HCT116 (cell line): ENCODE data around the gene MAP4K2.

Source experiments
- CTCF ChIP-seq, 3 experiments: fragments of 200-600 bp in 1 of 3; sonication (generic) in 1 of 3; IDR thresholded peaks in 2 of 3; conservative IDR thresholded peaks in 1 of 3; 2 replicates each; pipeline ENCODE4 v1.5.1; 2012 to 2017; ENCODE audit warnings: low read depth in 2 of 3, low read length in 2 of 3, antibody characterized with exemption in 1 of 3, borderline replicate concordance in 1 of 3, control low read depth in 1 of 3, mild to moderate bottlenecking in 1 of 3, mixed read lengths in 1 of 3, mixed run types in 1 of 3, moderate library complexity in 1 of 3; ENCODE audit not compliant: insufficient read depth in 1 of 3
- EGR1 ChIP-seq: IDR thresholded peaks from 2 replicates; pipeline ENCODE4 v1.6.1; 2012; ENCODE audit warnings: low read depth
- ELF1 ChIP-seq: IDR thresholded peaks from 2 replicates; pipeline ENCODE4 v1.6.1; 2012; ENCODE audit warnings: low read depth, borderline replicate concordance
- EZH2 ChIP-seq: fragments of 200-600 bp; sonication (generic); IDR thresholded peaks from 2 replicates; pipeline ENCODE4 v1.6.1; 2017; ENCODE audit warnings: antibody characterized with exemption, mixed run types
- EZH2phosphoT487 ChIP-seq: fragments of 200-600 bp; IDR thresholded peaks from 2 replicates; pipeline ENCODE4 v1.6.1; 2018; ENCODE audit warnings: antibody characterized with exemption, borderline replicate concordance
- MAX ChIP-seq: IDR thresholded peaks from 2 replicates; pipeline ENCODE4 v1.6.1; 2012
- POLR2A ChIP-seq: IDR thresholded peaks from 2 replicates; pipeline ENCODE4 v1.7.0; 2011; ENCODE audit warnings: borderline replicate concordance; ENCODE audit not compliant: insufficient read depth, insufficient read length; ENCODE audit errors: extremely low read depth
- POLR2AphosphoS5 ChIP-seq: IDR thresholded peaks from 2 replicates; pipeline ENCODE4 v1.6.1; 2011; ENCODE audit warnings: mild to moderate bottlenecking, low read depth, low read length, moderate library complexity
- RAD21 ChIP-seq: IDR thresholded peaks from 2 replicates; pipeline ENCODE4 v1.6.1; 2012; ENCODE audit warnings: low read depth, mild to moderate bottlenecking
- REST ChIP-seq: IDR thresholded peaks from 2 replicates; pipeline ENCODE4 v1.6.1; 2012; ENCODE audit warnings: low read depth
- SIN3A ChIP-seq: IDR thresholded peaks from 2 replicates; pipeline ENCODE4 v1.6.1; 2012; ENCODE audit warnings: low read depth
- TCF7L2 ChIP-seq: IDR thresholded peaks from 2 replicates; pipeline ENCODE4 v1.7.0; 2011; ENCODE audit warnings: borderline replicate concordance, inconsistent platforms; ENCODE audit not compliant: insufficient read depth, insufficient read length; ENCODE audit errors: extremely low read depth

DNA sequence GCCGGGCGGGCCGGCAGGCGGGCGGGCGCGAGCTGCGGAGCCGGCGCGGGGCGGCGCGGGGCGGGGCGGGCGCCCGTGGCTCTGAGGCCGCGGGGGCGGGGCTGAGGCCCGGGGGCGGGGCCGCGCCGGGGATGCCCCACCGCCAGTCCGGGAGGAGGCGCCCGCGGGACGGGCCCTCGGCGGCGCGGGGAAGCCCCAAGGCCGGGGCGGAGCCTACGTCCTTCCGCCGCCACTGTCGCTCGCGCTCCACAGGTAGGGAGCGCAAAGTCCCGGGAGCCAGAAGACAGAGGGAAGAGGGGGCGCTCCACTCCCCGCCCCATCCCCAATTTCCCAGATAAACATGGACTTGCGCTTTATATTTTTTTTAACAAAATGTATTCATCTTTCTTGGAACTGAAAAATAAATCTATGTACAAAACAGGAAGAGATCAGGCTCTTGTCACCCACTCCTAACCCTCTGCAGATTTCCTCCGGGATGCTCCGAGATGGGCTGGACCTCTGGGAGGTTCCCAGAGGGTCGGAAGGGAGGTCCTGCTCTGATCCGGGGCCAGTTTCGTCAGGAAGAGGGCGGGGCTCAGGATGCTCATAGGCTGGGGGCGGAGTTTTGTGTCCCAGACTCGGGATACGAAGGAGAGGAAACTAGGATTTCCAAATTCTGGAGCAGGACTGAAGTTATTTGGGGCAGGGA lies at the start of gene MAP4K2:
- TF ChIP-seq MAX (no peak), CTCF (IDR thresholded peaks at IDR 0.05 in 2 of 3, conservative IDR thresholded peaks at IDR 0.05 in 1 of 3; ENCODE audit: borderline replicate concordance in 1 of 3, insufficient read depth in 1 of 3, low read depth in 2 of 3, low read length in 2 of 3) (peak in 2 of 3 experiments; percentile 21 to 24; a peak in 1 of 6 replicates), POLR2AphosphoS5 (peak; percentile 62), RAD21 (no peak), EGR1 (no peak), TCF7L2 (peak; percentile 28), EZH2 (no peak), POLR2A (no peak), ELF1 (no peak), SIN3A (peak; percentile 51; the same call in 1 of the 2 replicates), REST (no peak), EZH2phosphoT487 (no peak)
